Retinal pigment epithelial cell (primary cell): ENCODE results near the gene TOMM70.

Experiments used
- DNase-seq: peaks from one replicate; pipeline ENCODE4 v3.0.0-alpha.2; 2010; ENCODE audit warnings: low read depth
- H3K4me3 ChIP-seq: 2 replicates; pipeline ENCODE4 v1.5.1; 2011; ENCODE audit warnings: mild to moderate bottlenecking, low read length, control low read depth, moderate library complexity
- CTCF ChIP-seq: conservative IDR thresholded peaks from 2 replicates; pipeline ENCODE4 v1.5.1; 2011; ENCODE audit warnings: low read depth, low read length, control low read depth, inconsistent platforms

TOMM70 gene

GRCh38 chr3:100368441-100368840 lies 32.4 kb downstream of the TOMM70 start:
- no peak overlapping the region for H3K4me3 ChIP-seq
- TF ChIP-seq CTCF, result no peak
- DNase-seq, result no peak

DNA sequence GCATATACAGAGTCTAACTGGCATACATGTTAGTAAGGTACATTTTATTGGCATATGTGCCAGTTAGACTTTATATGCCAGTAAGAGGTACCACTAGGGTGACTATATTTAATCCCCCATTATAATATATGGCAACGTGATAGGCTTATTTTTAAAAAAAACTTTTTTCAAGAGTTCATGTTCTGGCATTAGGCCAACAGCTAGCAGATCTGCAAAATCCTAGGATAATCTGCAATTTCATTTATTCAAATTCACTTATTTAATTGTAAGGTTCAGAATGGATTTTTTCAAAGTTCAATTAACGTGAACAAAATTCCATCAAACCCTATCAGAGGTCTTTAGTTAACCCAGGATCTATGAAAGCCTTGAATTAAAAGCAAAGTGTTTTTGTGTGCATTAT lies 34.5 kb downstream of the TOMM70 start:
- TF ChIP-seq CTCF, result no peak
- DNase-seq, result no peak
- no peak overlapping the region for H3K4me3 ChIP-seq

DNA sequence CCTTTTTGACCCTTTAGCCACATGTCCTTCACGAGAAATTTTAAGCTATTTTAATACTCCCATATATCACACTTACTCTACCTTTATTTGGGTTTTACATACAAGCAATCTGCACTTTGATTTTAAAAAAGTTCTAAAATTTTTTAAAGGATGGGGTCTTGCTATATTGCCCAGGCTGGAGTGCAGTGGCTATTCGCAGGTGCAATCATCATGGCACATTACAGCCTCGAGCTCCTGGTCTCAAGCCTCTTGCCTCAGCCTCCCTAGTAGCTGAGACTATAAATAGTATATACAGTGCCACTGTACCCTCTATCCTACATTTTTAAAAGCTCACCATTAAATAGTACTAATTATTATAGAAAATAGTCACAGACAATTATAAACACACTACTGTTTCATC lies 36.5 kb downstream of the TOMM70 start:
- DNase-seq, result no peak
- TF ChIP-seq CTCF, result no peak
- H3K4me3 ChIP-seq, result no peak overlapping the region

- DNase-seq, result no peak
- no peak overlapping the region for H3K4me3 ChIP-seq
- no peak for TF ChIP-seq CTCF
Observed at GRCh38 chr3:100361897-100362296, 39.0 kb downstream of the TOMM70 start.

- TF ChIP-seq CTCF, result no peak
- H3K4me3 ChIP-seq, result no peak overlapping the region
- DNase-seq, result no peak
Observed at GRCh38 chr3:100360757-100361496, 40.0 kb downstream of the TOMM70 start.

DNA sequence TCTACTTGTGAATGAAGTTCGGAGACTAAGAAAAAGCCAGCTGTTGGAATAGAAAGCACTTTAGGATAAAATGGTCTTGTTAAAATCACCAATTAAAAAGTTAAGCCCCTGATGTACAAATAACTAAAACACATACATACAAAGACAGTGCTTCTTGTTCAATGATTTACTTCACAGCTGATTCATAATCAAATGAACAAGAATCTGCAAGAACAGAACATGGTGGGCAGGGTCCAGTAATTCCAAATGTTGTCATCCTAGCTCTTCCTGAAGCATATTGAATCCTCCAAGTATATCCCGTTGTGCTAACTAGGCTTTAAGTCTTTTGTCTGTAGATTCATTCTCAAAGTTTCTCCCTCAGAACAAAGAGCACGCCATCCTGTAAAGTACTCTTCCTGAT lies 41.9 kb downstream of the TOMM70 start:
- H3K4me3 ChIP-seq, result no peak overlapping the region
- no peak for TF ChIP-seq CTCF
- DNase-seq, result no peak

DNA sequence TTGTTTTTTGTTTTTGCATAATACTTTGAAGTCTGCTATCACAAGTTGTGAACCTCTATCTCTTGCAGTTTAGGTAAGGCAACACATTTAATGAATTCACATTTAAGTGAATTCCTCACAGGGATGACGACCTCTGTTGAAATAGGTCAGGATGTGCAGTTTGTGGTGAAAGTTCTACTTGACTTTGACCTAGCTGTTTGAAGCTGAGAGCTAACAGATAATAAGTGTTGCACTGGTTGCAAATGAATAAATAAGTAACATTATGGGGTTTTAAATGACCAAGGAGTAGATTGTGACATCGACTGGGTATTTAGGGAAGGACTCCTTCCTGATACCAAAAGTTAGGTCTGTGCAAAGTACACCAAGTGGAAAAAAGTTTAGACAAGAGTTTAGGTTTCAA lies 42.5 kb downstream of the TOMM70 start:
- no peak overlapping the region for H3K4me3 ChIP-seq
- TF ChIP-seq CTCF, result no peak
- DNase-seq, result no peak
